Left lung (tissue), 10 donors: ENCODE results near the gene CDH13. TPM values are rescaled to one million over a fixed set of nuclear protein-coding genes. Genes with fewer than 3 reads are reported as not detected.
A peak's percentile ranks its signal among the peaks of the same experiment; 100 is the strongest.

Experiments used
- ATAC-seq: fragments of 200-7000 bp; cut with Tn5 transposase; one replicate; pipeline ENCODE4 v1.9.1; 2020; ENCODE audit warnings: moderate library complexity
- DNase-seq, 4 donors: peaks; one replicate each; pipeline ENCODE4 v3.0.0-alpha.2; 2013 to 2020
- H3K27ac ChIP-seq, 2 donors: fragments of 200-600 bp; sonication (generic) in 1 of 2; one replicate each; pipeline versions ENCODE4 v1.5.0 to v1.8.0; 2020 to 2021
- H3K27me3 ChIP-seq, 2 donors: fragments of 200-600 bp; sonication (generic) in 1 of 2; one replicate each; pipeline versions ENCODE4 v1.5.0 to v1.8.0; 2020 to 2021
- H3K36me3 ChIP-seq, 2 donors: fragments of 200-600 bp; sonication (generic) in 1 of 2; one replicate each; pipeline versions ENCODE4 v1.5.0 to v1.8.0; 2020 to 2021
- H3K4me1 ChIP-seq, 2 donors: fragments of 200-600 bp; one replicate each; pipeline ENCODE4 v1.8.0; 2021
- H3K4me3 ChIP-seq, 2 donors: fragments of 200-600 bp; sonication (generic) in 1 of 2; one replicate each; pipeline versions ENCODE4 v1.5.0 to v1.8.0; 2020 to 2021; ENCODE audit warnings: mild to moderate bottlenecking in 1 of 2
- H3K9me3 ChIP-seq, 2 donors: fragments of 200-600 bp; sonication (generic) in 1 of 2; one replicate each; pipeline versions ENCODE4 v1.5.0 to v1.8.0; 2020 to 2021
- intact Hi-C, 2 donors: fragments of 100-400 bp; cut with DNase I; formaldehyde crosslinking; loops; one replicate each; pipeline versions ENCODE4 v1.11.2 to v1.14.2; 2022
- polyA plus RNA-seq, 6 donors: library from polyadenylated mRNA; unstranded; fragments of 120-200 nt; gene quantifications; one replicate each; pipeline ENCODE4 v1.2.1, GENCODE V29; 2013; ENCODE audit not compliant: insufficient read length in 6 of 6
- total RNA-seq, 2 donors: library from RNA; stranded (reverse); fragmentation: NEBNext Ultra II Directional; extraction: Animal tissue kit (Norgen Biotek cat#: 25700); gene quantifications; one replicate each; pipeline ENCODE4 v1.2.1, GENCODE V29; 2021
- TF ChIP-seq, protein P1 (sequence below), 2 donors: fragments of 200-600 bp; sonication (generic) in 1 of 2; IDR thresholded peaks; one replicate each; pipeline versions ENCODE4 v1.5.0 to v1.8.0; 2021; ENCODE audit warnings: antibody characterized with exemption in 2 of 2
- donor health status: DM: no; HTN: yes; CAD: no.
- donor health status: DM: no; HTN: no; CAD: no.

The CDH13 gene
- total and polyA plus RNA-seq, 8 donors: 2.7 to 20.3 (median 3.2) TPM

- TF ChIP-seq, protein P1, sequence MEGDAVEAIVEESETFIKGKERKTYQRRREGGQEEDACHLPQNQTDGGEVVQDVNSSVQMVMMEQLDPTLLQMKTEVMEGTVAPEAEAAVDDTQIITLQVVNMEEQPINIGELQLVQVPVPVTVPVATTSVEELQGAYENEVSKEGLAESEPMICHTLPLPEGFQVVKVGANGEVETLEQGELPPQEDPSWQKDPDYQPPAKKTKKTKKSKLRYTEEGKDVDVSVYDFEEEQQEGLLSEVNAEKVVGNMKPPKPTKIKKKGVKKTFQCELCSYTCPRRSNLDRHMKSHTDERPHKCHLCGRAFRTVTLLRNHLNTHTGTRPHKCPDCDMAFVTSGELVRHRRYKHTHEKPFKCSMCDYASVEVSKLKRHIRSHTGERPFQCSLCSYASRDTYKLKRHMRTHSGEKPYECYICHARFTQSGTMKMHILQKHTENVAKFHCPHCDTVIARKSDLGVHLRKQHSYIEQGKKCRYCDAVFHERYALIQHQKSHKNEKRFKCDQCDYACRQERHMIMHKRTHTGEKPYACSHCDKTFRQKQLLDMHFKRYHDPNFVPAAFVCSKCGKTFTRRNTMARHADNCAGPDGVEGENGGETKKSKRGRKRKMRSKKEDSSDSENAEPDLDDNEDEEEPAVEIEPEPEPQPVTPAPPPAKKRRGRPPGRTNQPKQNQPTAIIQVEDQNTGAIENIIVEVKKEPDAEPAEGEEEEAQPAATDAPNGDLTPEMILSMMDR (IDR thresholded peaks at IDR 0.05): no peak
- Histone ChIP-seq H3K36me3 (no peaks in the 10 kb centered on the region), H3K27ac (no peak overlapping the region), H3K27me3 (no peaks in the 10 kb centered on the region), H3K4me3 (no peak overlapping the region), H3K9me3 (no peaks in the 10 kb centered on the region), H3K4me1 (no peaks in the 10 kb centered on the region)
- DNase-seq (peak in 1 of 4 donors; percentile 8), ATAC-seq (no peak)
- intact Hi-C loops: no loop called here
Observed at GRCh38 chr16:83068686-83069085, 441.9 kb downstream of the CDH13 start.

- ATAC-seq: no peak
- TF ChIP-seq, protein P1 (IDR thresholded peaks at IDR 0.05): no peak
- no peak overlapping the region for H3K27ac ChIP-seq
- H3K4me1 ChIP-seq: no peaks in the 10 kb centered on the region
- intact Hi-C loops: no loop called here
- H3K36me3 ChIP-seq: no peaks in the 10 kb centered on the region
- no peak overlapping the region for H3K4me3 ChIP-seq
- H3K9me3 ChIP-seq: no peaks in the 10 kb centered on the region
- no peak for DNase-seq
- no peaks in the 10 kb centered on the region for H3K27me3 ChIP-seq
Observed at GRCh38 chr16:83070416-83071209, 443.8 kb downstream of the CDH13 start.

GRCh38 chr16:83075956-83076355 is 449.2 kb downstream of the CDH13 start:
- Histone ChIP-seq H3K4me3 (no peak overlapping the region), H3K9me3 (no peaks in the 10 kb centered on the region), H3K27me3 (no peaks in the 10 kb centered on the region), H3K4me1 (no peaks in the 10 kb centered on the region), H3K36me3 (no peaks in the 10 kb centered on the region), H3K27ac (no peak overlapping the region)
- DNase-seq (no peak), ATAC-seq (no peak)
- intact Hi-C loops: no loop called here
- TF ChIP-seq, protein P1 (IDR thresholded peaks at IDR 0.05): no peak

- no peaks in the 10 kb centered on the region for H3K36me3 ChIP-seq
- peaks cover 0 to 3% of the 10 kb centered on the region in 2 donors for H3K9me3 ChIP-seq
- TF ChIP-seq, protein P1 (IDR thresholded peaks at IDR 0.05): no peak
- H3K4me1 ChIP-seq: no peaks in the 10 kb centered on the region
- H3K27ac ChIP-seq: no peak overlapping the region
- H3K4me3 ChIP-seq: no peak overlapping the region
- DNase-seq (no peak), ATAC-seq (no peak)
- intact Hi-C loops: no loop called here
- no peaks in the 10 kb centered on the region for H3K27me3 ChIP-seq
Observed at GRCh38 chr16:83083361-83083760, 456.6 kb downstream of the CDH13 start.

- intact Hi-C loops: no loop called here
- TF ChIP-seq, protein P1 (IDR thresholded peaks at IDR 0.05): no peak
- H3K27me3 ChIP-seq: no peaks in the 10 kb centered on the region
- no peak overlapping the region for H3K4me3 ChIP-seq
- DNase-seq (no peak), ATAC-seq (no peak)
- H3K4me1 ChIP-seq: no peaks in the 10 kb centered on the region
- no peaks in the 10 kb centered on the region for H3K36me3 ChIP-seq
- peaks cover 0 to 3% of the 10 kb centered on the region in 2 donors for H3K9me3 ChIP-seq
- H3K27ac ChIP-seq: no peak overlapping the region
Observed at GRCh38 chr16:83085660-83086059, 458.9 kb downstream of the CDH13 start.
